Fibroblast of skin of right biceps (primary cell): ENCODE data around the gene BCL7A.

Experiments used
- DNase-seq: peaks from one replicate; pipeline ENCODE4 v3.0.0-alpha.2; 2013

Gene BCL7A

DNA sequence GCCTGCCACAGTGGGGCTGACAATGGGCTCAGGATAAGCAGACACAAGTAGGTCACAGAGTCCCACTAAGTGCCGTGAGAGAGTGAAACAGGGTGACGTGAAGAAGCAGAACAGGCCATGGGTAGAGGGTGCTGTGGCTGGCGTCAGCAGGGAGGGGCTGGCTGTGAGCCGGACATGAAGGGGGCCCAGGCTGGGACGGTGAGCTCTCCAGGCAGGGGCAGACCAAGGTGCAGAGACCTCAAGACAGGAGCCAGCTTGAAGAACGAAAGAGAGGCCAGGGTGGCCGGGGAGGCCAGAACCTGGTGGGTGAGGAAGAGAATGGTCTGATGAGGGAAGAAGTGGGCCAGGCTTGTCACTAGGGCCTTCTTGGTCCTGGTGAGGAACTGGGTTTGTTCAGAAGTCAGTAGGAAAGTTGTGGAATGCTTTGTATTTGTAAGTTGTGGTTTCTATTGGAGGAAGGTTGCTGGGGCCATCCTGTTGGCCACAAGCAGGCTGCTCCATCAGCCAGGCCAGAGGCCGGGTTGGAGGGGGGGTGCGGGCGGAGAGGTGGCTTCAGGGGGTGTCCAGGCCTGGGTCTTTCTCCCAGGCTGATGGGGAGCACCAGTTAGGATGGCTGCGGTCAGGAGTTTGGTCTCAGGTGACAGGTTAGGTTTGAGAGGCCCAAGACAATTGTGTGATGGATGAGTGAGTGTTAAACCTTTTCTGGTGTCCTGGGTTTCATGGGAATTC lies 35.5 kb downstream of the BCL7A start:
- no peak for DNase-seq

DNA sequence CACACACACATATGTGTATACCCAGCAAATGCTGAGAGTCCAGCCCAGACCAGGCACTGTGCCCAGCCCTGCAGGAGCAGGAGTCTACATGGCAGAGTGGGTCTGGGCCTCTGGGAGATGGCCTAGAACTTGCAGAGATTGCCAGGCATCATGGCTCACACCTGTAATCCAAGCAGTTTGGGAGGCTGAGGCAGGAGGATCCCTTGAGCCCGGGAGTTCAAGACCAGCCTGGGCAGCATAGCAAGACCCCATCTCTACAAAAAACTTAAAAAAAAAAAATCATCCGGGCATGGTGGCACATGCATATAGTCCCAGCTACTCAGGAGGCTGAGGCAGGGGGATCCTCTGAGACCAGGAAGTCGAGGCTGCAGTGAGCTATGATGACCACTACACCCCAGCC lies 36.1 kb downstream of the BCL7A start:
- no peak for DNase-seq

DNA sequence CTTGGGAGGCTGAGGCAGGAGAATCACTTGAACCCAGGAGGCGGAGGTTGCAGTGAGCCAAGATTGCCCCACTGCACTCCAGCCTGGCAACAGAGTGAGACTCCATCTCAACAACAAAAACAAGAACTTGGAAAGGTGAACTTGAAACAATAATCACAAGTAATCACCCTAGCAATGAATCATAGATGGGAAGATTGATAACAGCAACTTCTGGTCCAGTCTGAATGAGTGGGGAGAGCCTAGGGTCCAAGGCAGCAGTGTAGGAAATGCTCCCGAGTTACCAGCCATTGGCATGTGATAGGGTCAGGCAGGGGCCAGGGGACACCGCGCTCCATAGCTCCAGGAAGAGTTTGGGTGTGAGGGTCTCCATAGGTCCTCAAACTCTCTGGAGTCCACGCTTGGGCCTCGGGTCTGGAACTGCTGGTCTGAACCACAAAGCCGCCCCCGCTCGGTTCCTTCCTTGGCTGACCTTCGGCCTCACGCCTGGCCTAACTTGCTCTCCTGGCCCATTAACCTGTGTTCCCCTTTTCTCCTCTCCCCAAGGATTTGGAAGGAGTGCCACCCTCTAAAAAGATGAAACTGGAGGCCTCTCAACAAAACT lies 37.0 kb downstream of the BCL7A start:
- DNase-seq = no peak

DNA sequence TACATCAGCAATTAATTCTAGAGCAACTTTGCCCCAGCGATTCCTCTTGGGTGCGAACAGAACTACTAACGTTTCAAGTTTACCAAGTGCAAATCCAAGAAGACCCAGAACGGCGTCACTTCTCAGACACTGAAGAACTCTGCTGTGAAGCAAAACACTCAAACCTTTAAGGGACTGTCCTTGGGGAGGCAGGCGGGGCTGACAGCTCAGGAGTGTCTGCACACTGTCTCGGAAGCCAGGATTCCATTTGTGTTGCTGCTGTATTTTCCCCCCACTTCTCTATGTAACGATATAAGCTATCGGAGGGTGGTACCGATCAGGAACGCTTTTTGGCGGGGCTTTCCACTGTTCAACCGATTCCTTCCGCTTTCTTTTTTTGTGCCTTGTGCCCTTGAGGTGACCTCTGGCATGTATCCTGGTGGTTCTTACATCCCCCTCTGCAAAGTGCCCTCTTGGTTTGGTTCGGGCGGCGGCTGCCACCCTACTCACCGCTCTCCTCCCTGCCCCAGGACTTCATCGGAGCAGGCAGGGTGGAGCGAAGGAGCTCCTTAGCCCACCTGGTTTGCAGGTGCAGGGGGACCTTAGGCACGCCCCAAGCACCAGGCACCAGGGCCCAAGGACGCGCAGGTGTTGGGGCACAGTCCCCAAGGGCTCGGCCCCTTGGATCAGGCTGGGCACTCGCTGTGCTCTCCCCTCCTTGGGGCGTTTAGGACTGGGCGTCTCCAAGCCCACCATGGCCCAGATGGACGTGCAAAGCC lies 37.7 kb downstream of the BCL7A start:
- no peak for DNase-seq

DNA sequence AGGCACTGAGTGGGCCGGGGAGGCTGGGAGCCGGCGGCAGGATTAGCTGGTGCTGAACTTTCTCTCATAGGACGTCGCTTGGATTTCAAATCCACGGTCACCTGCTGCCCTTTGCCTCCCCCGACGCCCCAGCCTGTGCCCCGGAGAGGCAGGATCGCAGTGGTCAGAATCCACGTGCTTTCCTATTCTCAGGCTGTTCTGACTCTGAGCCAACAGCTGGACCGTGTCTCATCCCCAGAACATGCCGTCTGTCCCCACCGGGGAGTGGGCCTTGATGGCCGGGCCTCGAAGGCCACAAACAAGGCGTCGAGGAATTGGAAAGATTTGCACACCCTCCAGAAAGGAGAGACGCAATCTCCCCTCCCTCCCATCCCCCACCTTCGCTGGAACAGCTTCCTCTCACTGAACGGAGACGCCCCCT lies 38.4 kb downstream of the BCL7A start:
- DNase-seq = no peak

DNA sequence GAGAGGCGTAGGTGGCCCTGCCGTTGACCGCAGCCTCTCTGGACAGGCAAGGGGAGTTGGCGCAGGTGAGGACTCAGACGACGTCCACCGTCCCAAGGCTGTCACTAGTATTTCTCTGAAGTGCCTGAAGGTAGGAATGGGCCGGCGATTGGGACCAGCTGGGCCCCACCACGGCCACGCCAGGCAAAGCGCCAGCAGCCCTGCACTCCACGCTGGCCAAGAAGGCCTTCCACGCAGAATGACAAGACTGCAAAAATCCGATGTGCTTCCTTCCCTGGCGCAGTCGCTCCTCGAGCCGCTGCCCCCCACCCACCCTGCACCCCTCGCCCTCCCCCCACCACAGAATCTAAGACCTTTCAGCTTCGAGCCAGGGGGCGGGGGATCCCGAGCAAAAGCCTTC lies 39.6 kb downstream of the BCL7A start:
- no peak for DNase-seq

DNA sequence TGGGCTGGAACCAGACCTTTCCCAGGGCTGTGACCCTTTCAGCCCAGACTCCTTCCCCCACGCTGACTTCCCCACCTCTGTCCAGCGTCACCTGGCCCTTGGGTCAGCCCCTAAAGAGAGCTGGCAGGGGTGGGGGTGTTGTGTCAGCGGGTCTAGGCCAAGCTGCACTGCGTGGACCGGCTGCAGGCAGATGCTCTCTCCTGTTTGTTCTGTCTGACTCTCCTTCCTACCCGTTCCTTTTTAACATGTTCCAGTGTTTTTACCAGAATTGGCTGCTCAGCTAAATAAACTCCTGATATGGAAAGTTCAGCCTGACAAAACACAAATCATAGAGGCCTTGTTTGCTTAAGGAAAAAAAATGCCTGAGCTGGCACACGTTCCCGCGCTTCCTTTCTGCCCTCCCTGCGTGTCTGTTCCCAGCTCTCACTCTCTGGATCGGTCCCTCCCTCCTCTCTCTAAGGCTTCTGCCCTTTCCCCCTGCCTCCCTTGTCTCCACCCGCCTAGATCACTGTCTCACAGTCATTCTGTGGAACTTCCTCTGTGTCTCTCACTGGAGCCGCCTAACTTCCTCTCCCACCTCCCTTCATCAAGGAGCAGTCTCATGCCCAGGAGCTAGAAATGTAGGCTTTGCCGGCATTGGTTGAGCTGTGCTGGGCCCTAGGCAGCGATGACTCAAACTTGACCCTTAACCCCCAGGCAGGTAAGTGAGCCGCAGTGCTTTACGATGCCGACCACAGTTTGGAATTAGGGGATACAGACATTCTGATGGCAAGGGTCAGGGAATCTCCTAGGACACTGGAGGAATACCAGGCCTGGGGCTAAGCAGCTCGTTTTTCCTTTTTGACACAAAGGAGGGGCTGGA lies 41.4 kb downstream of the BCL7A start:
- peak; percentile 83 for DNase-seq

DNA sequence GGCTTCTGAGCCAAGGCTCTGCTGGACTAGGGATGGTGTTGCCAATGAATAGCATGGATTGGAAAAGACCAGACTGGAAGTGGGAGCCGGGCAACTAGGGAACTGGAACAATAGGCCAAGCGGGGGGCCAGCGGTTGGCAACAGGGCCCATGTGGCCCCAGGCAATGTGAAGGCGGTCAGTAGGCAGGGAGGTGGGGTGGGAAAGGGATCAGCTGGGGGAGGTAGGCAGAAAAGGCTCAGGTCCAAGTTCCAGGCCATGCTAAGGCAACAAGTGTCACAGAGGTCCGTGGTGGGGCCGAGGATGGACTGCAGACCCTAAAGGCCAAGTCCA lies 42.0 kb downstream of the BCL7A start:
- no peak for DNase-seq

DNA sequence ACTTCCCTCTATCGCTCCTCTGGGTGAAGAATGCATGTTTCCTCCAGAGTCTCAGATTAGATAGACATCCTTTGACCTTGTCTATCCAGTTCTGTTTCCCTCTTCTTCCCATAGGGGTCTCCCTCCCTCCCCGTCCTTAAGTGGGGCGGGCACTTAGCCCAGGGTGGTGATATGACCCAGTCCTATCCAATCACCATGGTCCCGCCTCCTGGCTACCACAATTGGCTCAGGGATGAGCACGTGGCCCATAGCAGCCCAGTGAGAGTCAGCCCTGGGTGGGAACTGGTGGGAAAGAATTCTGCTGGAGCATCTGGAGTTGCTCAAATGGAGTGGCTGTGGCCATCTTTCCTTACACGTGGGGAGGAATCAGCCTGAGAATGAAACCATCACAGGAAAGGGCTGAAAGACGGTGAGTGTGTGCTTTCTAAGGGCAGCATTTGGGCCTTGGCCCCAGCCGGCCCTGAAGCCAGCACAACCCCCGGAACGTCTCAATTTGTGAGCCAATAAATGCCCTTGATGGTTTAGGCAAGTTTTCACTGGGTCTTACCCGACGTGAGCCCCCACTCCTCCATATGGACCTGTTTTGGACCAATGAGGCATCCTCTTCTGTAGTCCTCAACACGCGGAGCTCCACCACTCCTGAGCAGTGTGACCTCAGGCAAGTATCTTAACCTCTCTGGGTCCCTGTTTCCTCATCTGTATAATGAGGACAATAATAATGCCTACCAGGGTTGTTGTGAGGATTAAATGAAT lies 42.5 kb downstream of the BCL7A start:
- peak; percentile 97 for DNase-seq

DNA sequence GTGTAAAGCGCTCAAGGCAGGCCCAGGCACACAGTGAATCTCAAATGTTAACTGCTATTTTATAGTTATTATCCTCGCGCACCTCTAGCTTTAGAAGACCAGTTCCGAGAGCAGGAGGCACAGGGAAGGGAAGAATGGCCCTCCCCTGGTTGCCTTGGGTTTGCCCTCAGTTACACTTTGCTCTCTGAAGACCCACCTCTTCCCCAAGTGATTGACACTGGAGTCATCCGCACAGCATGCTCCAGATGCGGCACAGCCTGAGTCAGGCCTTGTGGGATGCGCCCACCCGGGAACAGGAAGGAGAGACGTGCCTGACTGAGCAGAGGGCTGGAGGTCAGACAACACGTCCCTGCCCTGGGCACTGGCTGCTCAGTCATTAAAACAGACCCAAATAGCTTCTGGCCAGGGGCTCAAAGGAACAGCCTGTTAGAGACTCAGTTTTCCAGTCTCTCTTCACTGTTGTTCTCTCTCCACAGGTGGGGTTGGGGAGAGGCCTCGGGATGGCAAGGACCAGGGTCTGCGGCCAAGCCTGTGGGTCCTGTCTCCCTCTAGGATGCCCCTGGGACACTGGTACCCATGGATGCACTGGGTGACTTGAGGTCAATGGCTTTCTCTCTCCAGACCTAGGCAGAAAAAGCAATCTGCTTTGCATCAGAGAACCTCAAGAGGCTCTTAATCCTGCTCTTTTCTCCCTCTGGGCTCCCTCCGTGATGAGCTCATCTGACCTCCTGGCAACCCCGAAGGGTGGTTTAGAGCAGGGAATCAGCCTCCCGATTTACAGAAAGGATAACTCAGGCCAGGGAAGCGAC lies 43.3 kb downstream of the BCL7A start:
- peak; percentile 90 for DNase-seq

DNA sequence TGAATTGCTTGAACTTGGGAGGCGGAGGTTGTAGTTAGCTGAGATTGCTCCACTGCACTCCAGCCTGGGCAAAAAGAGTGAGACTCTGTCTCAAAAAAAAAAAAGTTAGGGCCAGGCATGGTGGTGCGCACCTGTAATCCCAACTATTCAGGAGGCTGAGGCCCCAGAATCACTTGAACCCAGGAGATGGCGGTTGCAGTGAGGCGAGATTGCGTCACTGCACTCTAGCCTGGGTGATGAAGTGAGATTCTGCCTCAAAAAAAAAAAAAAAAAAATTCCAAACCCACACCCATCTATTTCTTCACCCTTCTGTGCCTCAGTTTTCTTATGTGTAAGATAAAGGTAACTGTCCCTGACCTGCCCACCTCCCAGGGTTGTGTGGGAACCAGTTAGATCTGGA lies 45.9 kb downstream of the BCL7A start:
- no peak for DNase-seq

DNA sequence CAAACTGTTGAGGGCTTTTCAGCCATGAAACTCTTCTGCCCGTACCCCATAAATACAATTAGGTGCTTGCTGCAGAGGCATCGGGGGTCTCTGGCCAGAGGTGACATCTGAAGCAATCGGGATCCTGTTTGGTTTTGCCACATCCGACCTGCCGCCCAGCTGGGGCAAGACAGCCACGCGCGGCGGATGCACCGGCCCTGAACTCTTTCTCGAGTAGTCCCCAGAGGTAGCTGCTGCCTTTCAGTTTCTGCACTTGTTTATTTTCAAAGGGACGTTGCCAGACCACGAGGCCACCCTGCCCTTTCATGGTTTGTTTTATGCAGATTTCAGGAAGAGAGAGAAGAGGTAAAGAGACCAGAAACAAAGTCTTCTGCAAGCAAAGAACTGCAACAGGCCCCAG lies 46.3 kb downstream of the BCL7A start:
- DNase-seq = peak; percentile 32

DNA sequence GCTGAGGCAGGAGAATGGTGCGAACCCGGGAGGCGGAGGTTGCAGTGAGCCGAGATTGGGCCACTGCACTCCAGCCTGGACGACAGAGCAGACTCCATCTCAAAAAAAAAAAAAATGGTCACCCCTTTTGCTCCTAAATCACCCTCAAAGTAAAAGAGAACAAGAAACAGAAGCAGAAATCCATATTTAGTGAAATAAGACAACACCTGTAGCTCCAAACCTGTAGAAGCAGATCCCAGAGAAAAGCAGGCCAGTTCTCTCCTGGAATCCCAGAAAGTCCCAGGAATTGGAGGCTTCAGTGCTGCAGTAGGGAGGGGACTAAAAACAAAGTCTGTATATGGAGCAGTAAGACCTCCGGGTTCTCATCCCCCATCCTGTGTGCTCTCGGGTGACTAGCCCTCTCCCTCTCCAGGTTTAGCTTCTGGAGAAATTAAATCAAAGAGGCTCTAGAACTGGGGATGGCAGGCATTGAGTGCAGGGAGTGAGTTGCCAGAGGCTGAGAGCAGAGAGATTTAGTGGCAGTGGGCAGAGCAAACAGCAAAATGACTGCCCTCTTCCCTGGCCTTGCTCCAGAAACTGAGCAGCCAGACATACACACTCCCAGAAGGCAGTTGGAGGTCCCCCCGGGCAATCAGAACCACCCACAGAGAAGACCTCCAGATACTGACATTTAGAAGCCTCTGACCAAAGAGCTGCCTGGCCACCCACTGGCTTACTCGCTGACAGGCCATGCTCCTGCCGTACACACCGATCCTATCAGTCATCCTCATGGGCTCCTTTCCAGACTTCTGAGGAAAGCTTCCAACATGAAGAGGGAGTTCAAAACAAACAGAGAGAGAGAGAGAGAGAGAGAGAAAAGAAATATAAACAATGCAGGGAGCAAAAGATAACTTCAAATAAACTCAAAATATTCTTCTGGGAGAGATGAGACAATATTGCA lies 50.6 kb downstream of the BCL7A start:
- peak; percentile 96 for DNase-seq

DNA sequence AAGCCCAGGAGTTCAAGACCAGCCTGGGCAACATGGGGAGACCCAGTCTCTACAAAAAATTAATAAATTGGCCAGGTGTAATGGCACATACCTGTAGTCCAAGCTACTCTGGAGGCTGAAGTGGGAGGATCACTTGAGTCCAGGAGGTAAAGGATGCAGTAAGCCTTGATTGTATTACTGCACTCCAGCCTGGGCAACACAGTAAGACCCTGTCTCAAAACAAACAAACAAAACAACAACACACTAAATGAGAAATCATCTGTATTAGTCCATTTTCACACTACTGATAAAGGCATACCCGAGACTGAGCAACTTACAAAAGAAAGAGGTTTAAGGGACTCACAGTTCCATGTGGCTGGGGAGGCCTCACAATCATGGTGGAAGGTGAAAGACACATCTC lies 52.1 kb downstream of the BCL7A start:
- DNase-seq = no peak

DNA sequence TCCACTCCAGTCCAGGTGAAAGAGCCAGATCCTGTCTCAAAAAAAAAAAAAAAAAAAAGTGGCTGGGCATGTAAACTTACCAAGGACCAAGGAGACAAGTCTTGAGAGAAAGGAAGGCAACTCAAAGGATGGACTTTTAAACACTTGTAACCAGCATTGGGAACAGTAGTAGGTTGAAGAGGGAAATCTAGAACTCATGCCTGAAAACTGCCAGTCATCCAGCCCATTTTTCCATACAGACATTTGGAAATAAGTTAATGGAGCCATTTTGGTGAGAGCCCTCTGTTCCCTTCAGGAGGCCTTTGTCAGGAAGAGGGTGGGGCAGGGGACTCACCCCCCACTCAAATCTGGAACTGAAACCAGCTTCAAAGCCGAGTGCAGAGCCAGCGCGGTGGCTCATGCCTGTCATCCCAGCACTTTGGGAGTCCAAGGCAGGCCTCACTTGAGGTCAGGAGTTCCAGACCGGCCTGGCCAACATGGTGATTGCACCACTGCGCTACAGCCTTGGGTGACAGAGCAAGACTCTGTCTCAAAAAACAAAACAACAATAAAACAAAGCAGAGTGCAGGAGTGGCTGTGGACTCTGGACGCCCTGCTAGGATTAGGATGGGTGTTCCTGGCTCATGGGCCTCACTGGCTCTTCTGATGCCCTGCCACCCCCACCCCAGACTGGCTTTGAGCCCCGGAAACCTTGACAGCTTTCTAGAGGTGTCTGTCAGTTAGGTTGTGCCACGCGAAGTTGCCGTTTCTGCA lies 55.2 kb downstream of the BCL7A start:
- no peak for DNase-seq

DNA sequence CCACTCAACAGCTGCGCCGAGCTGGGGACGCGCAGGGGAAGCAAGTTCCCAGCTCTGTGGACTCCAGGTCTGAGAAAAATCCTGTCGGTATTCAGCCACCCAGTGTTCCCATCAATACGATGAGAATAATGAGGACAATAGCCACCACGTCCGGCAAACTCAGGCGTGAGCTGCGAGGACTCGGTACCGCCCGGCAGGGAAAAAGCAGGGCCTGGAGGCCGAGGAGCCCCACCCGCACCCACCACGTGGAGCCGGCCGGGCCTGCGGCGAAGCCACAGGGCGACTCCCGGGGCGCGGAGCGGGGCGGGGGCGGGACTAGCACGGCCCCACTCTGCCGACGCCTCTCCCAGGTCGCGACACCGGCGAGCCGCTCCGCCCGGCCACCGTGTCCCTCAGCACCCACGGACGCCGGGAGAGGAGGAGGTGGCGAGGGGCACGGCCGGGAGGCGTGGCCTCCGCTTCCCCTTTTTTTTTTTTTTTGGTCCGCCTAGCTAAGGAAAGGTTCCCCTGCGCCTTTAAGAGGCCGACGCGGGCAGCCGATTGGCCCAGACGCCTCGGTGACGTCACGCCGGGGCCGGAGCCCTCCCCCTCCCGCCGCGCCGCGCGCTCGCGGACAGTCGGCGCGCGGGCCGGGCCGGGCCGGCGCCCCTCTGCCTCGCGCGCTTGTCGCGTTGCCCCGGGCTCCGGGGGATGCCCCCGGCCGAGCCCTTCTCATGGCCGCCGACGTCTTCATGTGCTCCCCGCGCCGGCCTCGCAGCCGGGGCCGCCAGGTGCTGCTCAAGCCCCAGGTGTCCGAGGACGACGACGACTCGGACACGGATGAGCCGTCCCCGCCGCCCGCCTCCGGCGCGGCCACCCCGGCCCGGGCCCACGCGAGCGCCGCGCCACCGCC lies 56.7 kb downstream of the BCL7A start, which contains the start of gene MLXIP:
MLXIP (plus strand) TSS at position 616 of the 892 bp plus-strand sequence; CDS start at position 714, 98 bp downstream.
- DNase-seq = peak; percentile 94

DNA sequence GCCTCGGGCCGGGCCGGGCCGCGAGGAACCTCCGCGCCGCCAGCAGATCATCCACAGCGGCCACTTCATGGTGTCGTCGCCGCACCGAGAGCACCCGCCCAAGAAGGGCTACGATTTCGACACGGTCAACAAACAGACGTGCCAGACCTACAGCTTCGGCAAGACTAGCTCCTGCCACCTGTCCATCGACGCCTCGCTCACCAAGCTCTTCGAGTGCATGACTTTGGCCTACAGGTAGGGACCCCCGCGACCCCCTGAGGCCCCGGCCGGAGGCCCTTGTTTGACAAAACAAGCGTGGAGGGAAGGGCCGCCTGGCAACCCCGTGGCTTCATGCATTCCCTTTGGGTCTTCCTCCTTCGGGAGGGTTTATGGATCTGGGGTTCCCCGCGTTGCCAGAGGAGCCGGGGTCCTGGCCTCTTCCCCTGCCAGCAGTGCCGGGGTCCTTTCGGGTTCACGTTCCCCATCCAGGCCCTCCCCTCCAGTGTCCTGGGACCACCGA lies 57.4 kb downstream of the BCL7A start:
- DNase-seq = no peak

DNA sequence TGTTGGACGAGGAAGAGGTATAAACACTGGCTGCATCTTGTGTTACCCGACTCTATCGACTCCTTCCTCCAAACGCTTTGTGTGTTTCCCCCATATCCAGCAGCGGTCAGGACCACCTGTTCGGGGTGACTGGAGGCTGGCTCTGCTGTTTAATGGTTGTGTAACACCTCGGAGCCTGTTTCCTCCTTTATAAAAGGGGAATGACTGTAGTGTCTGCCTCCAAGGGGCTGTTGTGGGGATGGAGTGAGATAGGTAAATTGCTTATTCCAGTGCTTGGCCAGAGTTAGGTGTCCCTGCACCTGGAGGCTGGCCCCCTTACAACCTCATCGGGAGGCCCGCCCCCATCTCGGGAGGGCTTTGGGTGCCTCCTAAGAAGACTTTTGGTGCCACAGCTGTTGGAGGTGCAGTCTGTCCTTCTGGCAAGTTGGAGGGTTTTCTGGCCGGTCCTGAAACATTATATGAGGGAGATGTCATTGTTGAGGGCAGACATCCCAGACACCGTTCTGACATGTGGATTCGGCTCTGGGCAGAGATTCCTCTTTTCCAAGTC lies 57.9 kb downstream of the BCL7A start:
- DNase-seq = no peak
